Ovary (tissue), 9 donors: Measurements from ENCODE around the gene TACR2. TPM values are rescaled to one million over a fixed set of nuclear protein-coding genes. Genes with fewer than 3 reads are reported as not detected.

Experiments used
- DNase-seq, 5 donors: peaks; one replicate each; pipeline ENCODE4 v3.0.0-alpha.2; 2019 to 2020
- H3K27ac ChIP-seq, 2 donors: fragments of 200-600 bp; one replicate each; pipeline versions ENCODE4 v1.5.1 to v1.8.0; 2019 to 2022
- H3K27me3 ChIP-seq: fragments of 200-600 bp; one replicate; pipeline ENCODE4 v1.8.0; 2022
- H3K36me3 ChIP-seq: fragments of 200-600 bp; sonication (generic); one replicate; pipeline ENCODE4 v1.5.1; 2019
- H3K4me1 ChIP-seq: one replicate; pipeline ENCODE4 v1.8.1; 2013; ENCODE audit warnings: mild to moderate bottlenecking, moderate library complexity; ENCODE audit not compliant: insufficient read depth
- H3K4me3 ChIP-seq: fragments of 200-600 bp; sonication (generic); one replicate; pipeline ENCODE4 v1.5.1; 2017
- H3K9me3 ChIP-seq, 2 donors: fragments of 200-600 bp in 1 of 2; sonication (generic) in 1 of 2; one replicate each; pipeline versions ENCODE4 v1.5.1 to v1.8.1; 2013 to 2019; ENCODE audit warnings: mild to moderate bottlenecking in 1 of 2, moderate library complexity in 1 of 2
- EP300 ChIP-seq: sonication (generic); formaldehyde crosslinking; IDR thresholded peaks from one replicate; pipeline ENCODE4 v1.6.1; 2017; ENCODE audit warnings: antibody characterized with exemption
- POLR2A ChIP-seq: fragments of 450-650 bp; IDR thresholded peaks from one replicate; pipeline ENCODE4 v1.6.1; 2017; ENCODE audit warnings: antibody characterized with exemption, mild to moderate bottlenecking, moderate library complexity
- WGBS, 3 donors: extraction: QIAGEN DNeasy Blood & Tissue Kit in 1 of 3; methylation state at CpG; one replicate each; pipeline versions ENCODE4 v1.1.5 to v1.1.7; 2013 to 2017; 5-methylcytosine and 5-hydroxymethylcytosine counted together
- intact Hi-C, 4 donors: fragments of 100-400 bp; cut with DNase I; formaldehyde crosslinking; loops; one replicate each; pipeline versions ENCODE4 v1.11.0 to v1.15.1; 2022 to 2023
- polyA plus RNA-seq, 2 donors: library from polyadenylated mRNA; stranded (reverse); fragments of 200-250 nt in 1 of 2; fragments of 350-450 nt in 1 of 2; fragmentation: Illumina TruSeq in 1 of 2; extraction: RNeasy Lipid Tissue Mini Kit (QIAGEN cat#74804) in 1 of 2; gene quantifications; one replicate each; pipeline ENCODE4 v1.2.3, GENCODE V29; 2013 to 2014
- total RNA-seq, 7 donors: library from RNA; depleted of rRNA in 2 of 7; stranded (reverse); fragments of >200 nt in 2 of 7; fragmentation: NEBNext Ultra II Directional in 3 of 7; extraction: Animal tissue kit (Norgen Biotek cat#: 25700) in 3 of 7; gene quantifications; one replicate each; pipeline versions ENCODE4 v1.1.0 to v1.2.4, GENCODE V29; 2016 to 2023
- TF ChIP-seq, protein P1 (sequence below), 3 donors: fragments of 450-650 bp in 2 of 3; fragments of 200-600 bp in 1 of 3; IDR thresholded peaks; one replicate each; pipeline versions ENCODE4 v1.5.1 to v1.8.0; 2016 to 2022; ENCODE audit warnings: antibody characterized with exemption in 3 of 3, mild to moderate bottlenecking in 1 of 3
- donor health status: DM: no; HTN: no; CAD: no; lungs with moderate emphysema.
- donor health status: DM: no; HTN: no; CAD: no.
- donor health status: Bipolar disorder and iron deficiency.
- donor health status: DM: yes; HTN: yes; CAD: no.
- donor health status: DM: no; HTN: no; CAD: no.
- donor health status: DM: yes; HTN: yes; CAD: no.

The TACR2 gene
- total and polyA plus RNA-seq, 9 donors = 1.0 to 6.2 (median 2.2) TPM

DNA sequence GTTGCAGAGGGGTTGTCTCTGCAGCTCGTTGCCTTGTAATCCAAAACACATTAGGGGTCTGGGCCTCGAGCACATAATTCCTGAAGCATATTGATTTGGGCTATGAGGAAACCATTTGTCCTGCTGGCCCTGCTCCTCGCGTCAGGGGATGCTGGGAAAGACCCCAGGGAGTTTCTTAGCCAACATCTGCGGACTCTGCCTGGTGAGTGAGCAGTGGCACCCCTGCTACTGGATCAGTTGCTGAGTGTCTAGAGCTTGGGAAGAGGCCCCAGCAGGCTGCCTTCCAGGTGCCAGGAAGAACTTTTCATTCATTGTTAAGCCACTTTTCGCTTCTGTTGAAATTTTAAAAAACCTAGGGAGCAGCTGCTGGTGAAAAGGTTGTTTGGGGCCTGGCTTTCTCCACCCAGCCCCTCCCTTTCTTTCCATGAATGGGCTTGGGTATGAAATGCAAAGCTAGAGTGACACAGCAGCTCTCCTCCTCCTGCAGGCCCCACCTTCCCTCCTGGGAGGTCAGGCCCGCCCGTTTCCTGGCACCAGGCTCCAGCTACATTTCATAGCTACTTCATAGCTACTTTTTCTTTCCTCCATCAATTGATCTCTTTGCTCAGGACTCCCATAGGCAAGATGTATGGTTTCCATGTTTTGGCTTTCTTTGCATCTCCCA, 26.8 kb downstream of the TACR2 start:
- TF ChIP-seq EP300 (no peak), POLR2A (no peak)
- TF ChIP-seq, protein P1, sequence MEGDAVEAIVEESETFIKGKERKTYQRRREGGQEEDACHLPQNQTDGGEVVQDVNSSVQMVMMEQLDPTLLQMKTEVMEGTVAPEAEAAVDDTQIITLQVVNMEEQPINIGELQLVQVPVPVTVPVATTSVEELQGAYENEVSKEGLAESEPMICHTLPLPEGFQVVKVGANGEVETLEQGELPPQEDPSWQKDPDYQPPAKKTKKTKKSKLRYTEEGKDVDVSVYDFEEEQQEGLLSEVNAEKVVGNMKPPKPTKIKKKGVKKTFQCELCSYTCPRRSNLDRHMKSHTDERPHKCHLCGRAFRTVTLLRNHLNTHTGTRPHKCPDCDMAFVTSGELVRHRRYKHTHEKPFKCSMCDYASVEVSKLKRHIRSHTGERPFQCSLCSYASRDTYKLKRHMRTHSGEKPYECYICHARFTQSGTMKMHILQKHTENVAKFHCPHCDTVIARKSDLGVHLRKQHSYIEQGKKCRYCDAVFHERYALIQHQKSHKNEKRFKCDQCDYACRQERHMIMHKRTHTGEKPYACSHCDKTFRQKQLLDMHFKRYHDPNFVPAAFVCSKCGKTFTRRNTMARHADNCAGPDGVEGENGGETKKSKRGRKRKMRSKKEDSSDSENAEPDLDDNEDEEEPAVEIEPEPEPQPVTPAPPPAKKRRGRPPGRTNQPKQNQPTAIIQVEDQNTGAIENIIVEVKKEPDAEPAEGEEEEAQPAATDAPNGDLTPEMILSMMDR (IDR thresholded peaks at IDR 0.05) = no peak
- no peaks in the 10 kb centered on the region for H3K27me3 ChIP-seq
- no peaks in the 10 kb centered on the region for H3K4me1 ChIP-seq
- H3K27ac ChIP-seq = no peak overlapping the region
- H3K9me3 ChIP-seq = no peaks in the 10 kb centered on the region
- intact Hi-C loops = loop anchor here in 2 of 4 donors (2.0 to 10.0 kb wide), 3 partner anchors 75 to 153 kb away; no protein-coding TSS in a partner anchor
- DNase-seq = no peak
- no peak overlapping the region for H3K4me3 ChIP-seq
- H3K36me3 ChIP-seq = no peaks in the 10 kb centered on the region
- 74 to 84% (median 80%) methylated on average over 8 of the region's 8 CpGs for WGBS, 3 donors

DNA sequence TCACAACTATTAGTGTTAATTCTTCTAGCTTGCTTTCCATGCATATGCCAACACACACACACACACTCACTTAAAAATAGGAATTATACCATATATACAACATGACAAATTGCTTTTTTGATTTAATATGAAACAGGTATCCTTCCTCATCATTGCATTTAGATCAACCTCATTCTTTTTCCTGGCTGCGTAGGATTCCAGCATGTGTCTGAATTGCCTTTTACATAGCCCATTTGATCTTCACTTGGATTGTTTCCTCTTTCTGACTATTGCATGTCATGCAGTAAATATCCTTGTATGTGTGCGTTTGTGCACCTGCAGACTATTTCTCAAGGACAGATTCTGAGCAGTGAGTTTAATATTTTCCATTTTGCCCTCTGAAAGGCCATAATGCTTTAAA, 28.2 kb downstream of the TACR2 start:
- 95 to 96% (median 96%) methylated on average over 2 of the region's 2 CpGs for WGBS, 3 donors
- TF ChIP-seq POLR2A (no peak), EP300 (no peak)
- TF ChIP-seq, protein P1 (IDR thresholded peaks at IDR 0.05) = no peak
- H3K27ac ChIP-seq = no peak overlapping the region
- no peaks in the 10 kb centered on the region for H3K27me3 ChIP-seq
- no peaks in the 10 kb centered on the region for H3K4me1 ChIP-seq
- intact Hi-C loops = loop anchor here in 1 of 4 donors (10.0 kb wide), 1 partner anchor 74 kb away; no protein-coding TSS in a partner anchor
- H3K9me3 ChIP-seq = no peaks in the 10 kb centered on the region
- H3K36me3 ChIP-seq = no peaks in the 10 kb centered on the region
- H3K4me3 ChIP-seq = no peak overlapping the region
- no peak for DNase-seq

DNA sequence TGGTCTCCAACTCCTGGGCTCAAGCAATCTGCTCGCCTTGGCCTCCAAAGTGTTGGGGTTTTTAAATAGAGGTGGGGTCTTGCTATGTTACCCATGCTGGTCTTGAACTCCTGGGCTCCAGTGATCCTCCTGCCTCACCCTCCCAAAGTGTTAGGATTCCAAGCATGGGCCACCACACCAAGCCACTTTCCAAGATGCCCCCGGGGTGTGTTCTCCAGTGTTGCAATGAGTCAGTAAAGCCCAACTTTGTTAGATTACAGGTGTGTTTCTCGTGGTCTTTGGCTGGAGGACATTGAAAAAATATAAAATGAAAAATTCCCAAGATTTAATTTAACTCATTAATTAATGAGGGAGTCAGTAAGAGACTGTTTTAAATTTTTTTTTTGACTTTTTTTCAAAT, 29.2 kb downstream of the TACR2 start:
- H3K27ac ChIP-seq = no peak overlapping the region
- H3K27me3 ChIP-seq = no peaks in the 10 kb centered on the region
- intact Hi-C loops = loop anchor here in 1 of 4 donors (10.0 kb wide), 1 partner anchor 73 kb away; no protein-coding TSS in a partner anchor
- no peaks in the 10 kb centered on the region for H3K4me1 ChIP-seq
- no peaks in the 10 kb centered on the region for H3K9me3 ChIP-seq
- 84 to 88% (median 84%) methylated on average over 3 of the region's 3 CpGs for WGBS, 3 donors
- TF ChIP-seq POLR2A (no peak), EP300 (no peak)
- TF ChIP-seq, protein P1 (IDR thresholded peaks at IDR 0.05) = no peak
- no peak overlapping the region for H3K4me3 ChIP-seq
- H3K36me3 ChIP-seq = no peaks in the 10 kb centered on the region
- no peak for DNase-seq

DNA sequence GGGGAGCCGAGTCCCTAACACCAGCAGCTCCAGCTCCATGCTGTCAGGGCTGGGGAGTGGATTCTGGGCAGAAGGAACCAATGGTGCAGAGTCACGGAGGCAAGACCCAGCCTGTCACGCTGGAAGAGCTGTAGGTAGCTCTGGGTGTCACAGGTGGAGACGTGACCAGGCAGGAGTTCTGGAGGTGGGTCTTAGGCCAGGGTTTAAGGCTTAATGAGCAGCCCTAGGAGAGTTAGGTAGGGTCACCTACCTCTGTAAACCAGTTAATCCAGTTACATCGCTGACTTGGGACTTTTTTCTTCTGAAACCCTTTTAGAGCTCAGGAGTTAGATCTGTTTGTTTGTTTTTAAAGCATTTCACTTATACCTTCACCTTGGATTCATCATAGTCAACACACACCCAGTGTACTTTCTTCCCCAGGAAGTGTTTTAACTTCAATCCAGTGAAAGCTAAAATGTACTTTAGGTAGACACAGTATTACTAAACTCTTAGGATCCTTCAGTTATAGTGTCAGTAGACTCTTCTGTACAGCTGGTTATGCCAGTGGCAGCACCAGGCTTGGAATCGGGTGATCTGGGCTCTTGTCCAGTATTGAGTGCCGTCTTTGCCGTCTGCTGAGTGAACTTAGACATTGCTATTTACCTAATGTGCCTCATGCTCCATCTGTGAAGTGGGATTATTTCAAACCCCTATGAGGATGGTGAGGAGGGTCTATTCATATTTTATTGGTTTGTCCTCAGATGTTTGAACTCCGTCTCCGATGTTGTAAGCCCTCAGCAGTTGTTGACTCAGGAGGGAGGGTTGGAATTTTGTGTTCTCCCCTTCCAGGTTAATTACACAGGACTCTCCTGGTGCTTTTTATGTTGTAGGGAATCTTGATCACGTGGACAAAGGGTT, 31.0 kb downstream of the TACR2 start:
- TF ChIP-seq POLR2A = no peak
- TF ChIP-seq, protein P1 (IDR thresholded peaks at IDR 0.05) = no peak
- TF ChIP-seq EP300 = no peak
- intact Hi-C loops = loop anchor here in 1 of 4 donors (10.0 kb wide), 1 partner anchor 71 kb away; no protein-coding TSS in a partner anchor
- Histone ChIP-seq H3K36me3 (no peaks in the 10 kb centered on the region), H3K27me3 (no peaks in the 10 kb centered on the region), H3K4me1 (no peaks in the 10 kb centered on the region), H3K4me3 (no peak overlapping the region), H3K9me3 (no peaks in the 10 kb centered on the region), H3K27ac (no peak overlapping the region)
- 91 to 96% (median 93%) methylated on average over 11 of the region's 11 CpGs for WGBS, 3 donors
- no peak for DNase-seq
